Stimulated activated CD4-positive, alpha-beta T cell treated with anti-CD3 and anti-CD28 coated beads, Interleukin-1b, Interleukin-23, amount 100 ng/mL, for 48 hours (primary cell): ENCODE data around the gene QPCT.
"Not testable (repeated sequence)": the region's sequence is repeated elsewhere in the genome, so short reads cannot be mapped to it uniquely, and the experiment has no call there.

Experiments
- DNase-seq: peaks from one replicate; pipeline ENCODE4 v3.0.0-alpha.2; 2020

QPCT gene

GRCh38 chr2:37361994-37362698 is 17.7 kb downstream of the QPCT start:
- no peak for DNase-seq

GRCh38 chr2:37364351-37364750 is 19.9 kb downstream of the QPCT start:
- DNase-seq: no peak

- no peak for DNase-seq
Measured at GRCh38 chr2:37365669-37366068, 21.2 kb downstream of the QPCT start.

GRCh38 chr2:37366773-37367172 is 22.3 kb downstream of the QPCT start:
- DNase-seq: no peak

- DNase-seq: no peak
Measured at GRCh38 chr2:37367310-37367709, 22.9 kb downstream of the QPCT start.

GRCh38 chr2:37367984-37368383 is 23.6 kb downstream of the QPCT start:
- DNase-seq: no peak

GRCh38 chr2:37370666-37371065 is 26.2 kb downstream of the QPCT start:
- DNase-seq: no peak

GRCh38 chr2:37372000-37372399 is 27.6 kb downstream of the QPCT start:
- no peak for DNase-seq

GRCh38 chr2:37375741-37376288 is 31.4 kb downstream of the QPCT start:
- DNase-seq: no peak

GRCh38 chr2:37376421-37377186 is 32.2 kb downstream of the QPCT start:
- peak; percentile 50 for DNase-seq

GRCh38 chr2:37377187-37377532 is 32.7 kb downstream of the QPCT start:
- DNase-seq: peak; percentile 65

- DNase-seq: no peak
Measured at GRCh38 chr2:37378411-37378810, 34.0 kb downstream of the QPCT start.

GRCh38 chr2:37379881-37380296 is 35.5 kb downstream of the QPCT start:
- no peak for DNase-seq

GRCh38 chr2:37380787-37381186 is 36.4 kb downstream of the QPCT start:
- DNase-seq: not testable (repeated sequence)

GRCh38 chr2:37384261-37384660 is 39.8 kb downstream of the QPCT start:
- DNase-seq: not testable (repeated sequence)

- DNase-seq: no peak
Measured at GRCh38 chr2:37387148-37387835, 42.9 kb downstream of the QPCT start.

- no peak for DNase-seq
Measured at GRCh38 chr2:37388074-37388473, 43.6 kb downstream of the QPCT start.

- no peak for DNase-seq
Measured at GRCh38 chr2:37389395-37389794, 45.0 kb downstream of the QPCT start.

- peak; percentile 66 for DNase-seq
Measured at GRCh38 chr2:37389989-37390765, 45.7 kb downstream of the QPCT start.

GRCh38 chr2:37390777-37391176 is 46.3 kb downstream of the QPCT start:
- DNase-seq: no peak

GRCh38 chr2:37391711-37392110 is 47.3 kb downstream of the QPCT start:
- DNase-seq: no peak

- DNase-seq: no peak
Measured at GRCh38 chr2:37392428-37392827, 48.0 kb downstream of the QPCT start.

- DNase-seq: no peak
Measured at GRCh38 chr2:37394263-37394662, 49.8 kb downstream of the QPCT start.
